Heart right ventricle (tissue), 16 donors: ENCODE results near the gene LRP2. TPM values are rescaled to one million over a fixed set of nuclear protein-coding genes. Genes with fewer than 3 reads are reported as not detected.

ENCODE experiments used
- ATAC-seq, 8 donors: fragments of 200-7000 bp; cut with Tn5 transposase; one replicate each; pipeline ENCODE4 v1.9.1; 2020; ENCODE audit warnings: mild to moderate bottlenecking in 8 of 8, moderate library complexity in 8 of 8, moderate number of reproducible peaks in 1 of 8
- DNase-seq, 2 donors: peaks; one replicate each; pipeline ENCODE4 v3.0.0-alpha.2; 2020
- H3K27ac ChIP-seq, 10 donors: fragments of 200-600 bp; sonication (generic) in 2 of 10; one replicate each; pipeline versions ENCODE4 v1.5.0 to v1.8.0; 2020 to 2022; ENCODE audit warnings: mild to moderate bottlenecking in 3 of 10
- H3K27me3 ChIP-seq, 7 donors: fragments of 200-600 bp; one replicate each; pipeline ENCODE4 v1.8.0; 2021 to 2022; ENCODE audit warnings: mild to moderate bottlenecking in 2 of 7
- H3K36me3 ChIP-seq, 9 donors: fragments of 200-600 bp; sonication (generic) in 1 of 9; one replicate each; pipeline versions ENCODE4 v1.5.0 to v1.8.0; 2020 to 2022; ENCODE audit warnings: mild to moderate bottlenecking in 2 of 9
- H3K4me1 ChIP-seq, 9 donors: fragments of 200-600 bp; sonication (generic) in 1 of 9; one replicate each; pipeline versions ENCODE4 v1.5.0 to v1.8.0; 2020 to 2022; ENCODE audit warnings: mild to moderate bottlenecking in 4 of 9
- H3K4me3 ChIP-seq, 10 donors: fragments of 200-600 bp; sonication (generic) in 2 of 10; one replicate each; pipeline versions ENCODE4 v1.5.0 to v1.8.0; 2020 to 2022; ENCODE audit warnings: mild to moderate bottlenecking in 7 of 10, moderate library complexity in 2 of 10
- H3K9me3 ChIP-seq, 11 donors: fragments of 200-600 bp in 10 of 11; sonication (generic) in 2 of 11; one replicate each; pipeline versions ENCODE4 v1.5.0 to v1.8.0; 2013 to 2022; ENCODE audit warnings: mild to moderate bottlenecking in 2 of 11, control low read depth in 1 of 11, moderate library complexity in 1 of 11
- WGBS, 2 donors: extraction: QIAGEN DNeasy Blood & Tissue Kit; methylation state at CpG; one replicate each; pipeline ENCODE4 v1.1.7; 2013; ENCODE audit warnings: inconsistent platforms in 1 of 2; 5-methylcytosine and 5-hydroxymethylcytosine counted together
- intact Hi-C, 10 donors: fragments of 100-400 bp; cut with DNase I; formaldehyde crosslinking; loops; one replicate each; pipeline versions ENCODE4 v1.11.1 to v1.14.2; 2022
- polyA plus RNA-seq, 2 donors: library from polyadenylated mRNA; stranded (reverse); fragments of 200-250 nt; gene quantifications; one replicate each; pipeline ENCODE4 v1.2.3, GENCODE V29; 2013
- total RNA-seq, 10 donors: library from RNA; stranded (reverse); fragmentation: NEBNext Ultra II Directional in 3 of 10; extraction: Animal tissue kit (Norgen Biotek cat#: 25700) in 3 of 10; gene quantifications; one replicate each; pipeline versions ENCODE4 v1.2.1 to v1.2.4, GENCODE V29; 2021 to 2023
- TF ChIP-seq, protein P1 (sequence below), 9 donors: fragments of 200-600 bp; sonication (generic) in 2 of 9; IDR thresholded peaks; one replicate each; pipeline versions ENCODE4 v1.5.0 to v1.8.0; 2021 to 2022; ENCODE audit warnings: antibody characterized with exemption in 9 of 9, mild to moderate bottlenecking in 5 of 9, moderate library complexity in 1 of 9
- donor health status: Arrhythmogenic right ventricular cardiomyopathy.
- donor health status: ischemic (EF 13 %, LVEDD 7.1; RV severe dilation, severe dysfunction).
- donor health status: healthy with polysubstance abuse.
- donor health status: DM: no; HTN: yes; CAD: no.
- donor health status: DM: no; HTN: no; CAD: no.
- donor health status: ischemic (EF 25% LVEDD 6.9; RV normal size, moderate dysfunction).
- donor health status: ischemic (EF 25% LVEDD 5.7; RV mildly dilated, moderate dysfunction).
- donor health status: healthy.
- donor health status: DM: yes; HTN: yes; CAD: no.
- donor health status: Ischemic cardiomyopathy.
- donor health status: ischemic (EF 35%, LVEDD 5.7; RV mildly dilated, moderate dysfunction).
- donor health status: nonischemic (EF 11% LVEDD 7.7; RV severe dilation, severe dysfunction).
- donor health status: DM: yes; HTN: yes; CAD: no.
- donor health status: PGD.
- donor health status: ischemic (EF 29% LVEDD 5.4; RV normal size, mild dysfunction).
- donor health status: nonischemic (EF 23%, LVEDD 6.1; RV moderate dilation, normal function).

The LRP2 gene
- total and polyA plus RNA-seq, 12 donors = 0.06 to 1.3 (median 0.27) TPM; not detected in 8

DNA sequence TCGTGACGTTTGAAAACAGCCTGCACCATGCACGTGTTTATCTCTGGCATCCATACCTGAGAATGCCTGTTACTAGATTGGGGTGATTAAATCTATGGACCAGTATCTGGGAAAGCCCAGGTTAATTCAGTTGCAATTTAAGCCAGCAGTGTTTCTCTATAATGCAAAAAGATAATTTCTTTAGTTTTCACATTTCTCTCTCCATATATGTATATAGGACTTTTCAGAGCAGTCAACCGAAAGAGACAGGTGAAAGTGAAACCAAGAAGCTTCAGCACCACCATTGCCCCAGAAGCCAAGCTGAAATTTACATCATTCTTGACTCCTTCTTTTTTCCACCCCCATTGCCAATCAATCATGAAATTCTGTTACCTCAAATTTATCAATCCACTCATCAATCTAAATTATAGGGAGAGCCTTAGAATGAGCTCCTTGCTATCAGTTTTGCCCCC lies 2.7 kb upstream of the LRP2 start:
- DNase-seq = no peak
- TF ChIP-seq, protein P1, sequence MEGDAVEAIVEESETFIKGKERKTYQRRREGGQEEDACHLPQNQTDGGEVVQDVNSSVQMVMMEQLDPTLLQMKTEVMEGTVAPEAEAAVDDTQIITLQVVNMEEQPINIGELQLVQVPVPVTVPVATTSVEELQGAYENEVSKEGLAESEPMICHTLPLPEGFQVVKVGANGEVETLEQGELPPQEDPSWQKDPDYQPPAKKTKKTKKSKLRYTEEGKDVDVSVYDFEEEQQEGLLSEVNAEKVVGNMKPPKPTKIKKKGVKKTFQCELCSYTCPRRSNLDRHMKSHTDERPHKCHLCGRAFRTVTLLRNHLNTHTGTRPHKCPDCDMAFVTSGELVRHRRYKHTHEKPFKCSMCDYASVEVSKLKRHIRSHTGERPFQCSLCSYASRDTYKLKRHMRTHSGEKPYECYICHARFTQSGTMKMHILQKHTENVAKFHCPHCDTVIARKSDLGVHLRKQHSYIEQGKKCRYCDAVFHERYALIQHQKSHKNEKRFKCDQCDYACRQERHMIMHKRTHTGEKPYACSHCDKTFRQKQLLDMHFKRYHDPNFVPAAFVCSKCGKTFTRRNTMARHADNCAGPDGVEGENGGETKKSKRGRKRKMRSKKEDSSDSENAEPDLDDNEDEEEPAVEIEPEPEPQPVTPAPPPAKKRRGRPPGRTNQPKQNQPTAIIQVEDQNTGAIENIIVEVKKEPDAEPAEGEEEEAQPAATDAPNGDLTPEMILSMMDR (IDR thresholded peaks at IDR 0.05) = no peak
- Histone ChIP-seq H3K9me3 (peaks cover 0 to 7% (median 0%) of the 10 kb centered on the region in 11 donors), H3K27ac (no peak overlapping the region), H3K36me3 (no peaks in the 10 kb centered on the region), H3K4me1 (peaks cover 11 to 40% (median 31%) of the 10 kb centered on the region in 9 donors), H3K27me3 (peaks cover 0 to 49% (median 40%) of the 10 kb centered on the region in 7 donors), H3K4me3 (peak overlapping the region in 8 of 10 donors; percentile 29 to 62 (median 56))
- intact Hi-C loops = no loop called here
- ATAC-seq = no peak
- 16 to 23% methylated on average over 4 of the region's 4 CpGs for WGBS, 2 donors

DNA sequence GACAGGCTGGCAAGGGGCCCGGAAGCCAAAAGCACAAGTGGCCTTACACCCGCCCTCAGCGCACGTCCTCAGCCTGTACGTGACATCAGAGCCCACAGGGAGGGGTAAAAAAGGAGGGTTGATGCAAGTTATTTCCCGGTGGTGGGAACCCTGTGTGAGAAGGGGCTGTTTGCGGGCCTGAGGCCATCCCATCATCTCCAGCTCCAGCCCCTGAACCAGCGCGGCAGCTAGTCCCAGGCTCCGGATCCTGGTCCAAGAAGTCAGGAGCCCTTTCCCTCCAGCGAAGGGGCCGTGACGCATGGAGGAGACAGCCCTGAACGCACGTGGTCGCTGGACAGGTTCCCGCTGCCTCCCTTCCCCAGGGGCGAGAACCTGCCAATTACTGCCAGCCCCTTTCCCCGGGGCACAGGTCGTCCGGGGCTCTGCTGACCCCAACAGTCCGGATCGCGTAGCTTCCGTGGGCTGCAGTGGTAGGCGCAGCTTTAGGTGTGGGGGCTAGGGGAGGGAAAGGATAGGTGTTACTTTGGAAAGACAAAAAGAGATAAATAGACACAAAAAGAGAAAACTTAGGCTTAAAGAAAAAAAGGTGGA lies 1.3 kb upstream of the LRP2 start:
- Histone ChIP-seq H3K9me3 (peaks cover 0 to 2% (median 0%) of the 10 kb centered on the region in 11 donors), H3K4me3 (peak overlapping the region; percentile 21 to 62 (median 56)), H3K27ac (no peak overlapping the region), H3K4me1 (peaks cover 11 to 40% (median 31%) of the 10 kb centered on the region in 9 donors), H3K27me3 (peaks cover 0 to 63% (median 40%) of the 10 kb centered on the region in 7 donors), H3K36me3 (no peaks in the 10 kb centered on the region)
- ATAC-seq = peak in 5 of 8 donors; percentile 30 to 43 (median 36)
- intact Hi-C loops = no loop called here
- peak in 1 of 2 donors; percentile 6 for DNase-seq
- 1 to 2% methylated on average over 26 of the region's 26 CpGs for WGBS, 2 donors
- TF ChIP-seq, protein P1 (IDR thresholded peaks at IDR 0.05) = no peak

DNA sequence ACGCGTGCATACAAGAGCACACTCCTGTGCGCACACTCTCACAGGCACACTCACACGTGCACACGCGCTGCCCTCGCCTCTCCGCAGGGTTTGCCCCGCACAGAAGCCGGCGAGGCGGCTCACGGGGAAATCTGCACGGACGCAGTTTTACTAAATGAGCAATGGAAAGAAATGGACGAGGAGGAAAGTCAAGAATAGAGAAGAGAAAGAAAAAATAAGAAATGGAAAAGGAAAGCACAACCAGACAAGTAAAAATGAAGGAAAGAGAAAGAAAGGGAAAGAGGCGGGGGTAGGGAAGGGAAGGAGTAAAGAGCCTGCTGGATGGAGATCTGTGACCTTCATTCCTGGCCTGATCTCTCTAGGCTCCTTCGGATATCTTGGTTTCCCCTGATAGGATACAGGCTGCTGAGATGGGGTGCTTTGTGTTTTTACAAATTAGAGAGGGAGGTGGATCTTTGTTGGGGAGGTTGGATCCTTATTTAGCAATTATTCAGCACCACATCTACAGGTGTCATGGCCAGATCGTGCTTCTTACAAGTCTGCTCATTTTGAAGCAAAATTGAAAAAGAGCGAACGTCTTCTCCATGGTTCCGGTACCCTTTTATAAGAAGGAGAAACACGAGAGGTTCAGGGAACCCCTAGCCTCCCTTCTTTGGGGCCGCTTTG lies 693 bp upstream of the LRP2 start:
- Histone ChIP-seq H3K27ac (no peak overlapping the region), H3K36me3 (no peaks in the 10 kb centered on the region), H3K9me3 (no peaks in the 10 kb centered on the region), H3K4me3 (peak overlapping the region; percentile 21 to 62 (median 56)), H3K4me1 (peaks cover 11 to 40% (median 31%) of the 10 kb centered on the region in 9 donors), H3K27me3 (peaks cover 0 to 69% (median 40%) of the 10 kb centered on the region in 7 donors)
- ATAC-seq = peak in 3 of 8 donors; percentile 7 to 30 (median 9)
- intact Hi-C loops = no loop called here
- TF ChIP-seq, protein P1 (IDR thresholded peaks at IDR 0.05) = no peak
- WGBS, 2 donors = 3 to 4% methylated on average over 24 of the region's 24 CpGs
- no peak for DNase-seq

DNA sequence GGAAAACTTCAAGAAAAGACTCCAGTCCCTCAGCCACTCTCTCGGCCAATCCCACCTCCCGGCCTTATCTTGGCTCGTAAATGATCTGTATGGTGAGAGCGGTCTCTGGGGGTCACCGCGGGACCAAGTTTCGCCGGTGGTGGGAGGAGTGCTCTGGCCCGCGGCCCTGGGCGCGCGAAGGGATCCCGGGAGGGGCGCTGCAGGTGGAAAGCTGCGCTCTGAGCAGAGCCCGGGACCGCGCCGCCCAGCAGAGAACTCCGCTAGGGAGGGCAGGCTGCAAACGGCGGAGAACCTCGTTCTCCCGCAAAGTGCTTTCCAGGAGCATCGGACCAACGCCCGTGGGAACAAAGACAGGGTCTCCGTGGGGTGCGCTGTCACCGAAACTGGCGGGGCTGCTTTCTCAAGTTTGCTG lies 622 bp downstream of the LRP2 start:
- ATAC-seq (peak in 5 of 8 donors; percentile 7 to 65 (median 61)), DNase-seq (no peak)
- no peaks in the 10 kb centered on the region for H3K36me3 ChIP-seq
- no peaks in the 10 kb centered on the region for H3K9me3 ChIP-seq
- TF ChIP-seq, protein P1 (IDR thresholded peaks at IDR 0.05) = no peak
- peaks cover 11 to 40% (median 31%) of the 10 kb centered on the region in 9 donors for H3K4me1 ChIP-seq
- peak overlapping the region; percentile 26 to 62 (median 56) for H3K4me3 ChIP-seq
- WGBS, 2 donors = 0 to 1% methylated on average over 32 of the region's 32 CpGs
- no peak overlapping the region for H3K27ac ChIP-seq
- intact Hi-C loops = no loop called here
- H3K27me3 ChIP-seq = peaks cover 0 to 80% (median 40%) of the 10 kb centered on the region in 7 donors
